ENCODE results near the gene CHRNA3.
A peak's percentile ranks its signal among the peaks of the same experiment; 100 is the strongest.
"Not testable (repeated sequence)": the region's sequence is repeated elsewhere in the genome, so short reads cannot be mapped to it uniquely, and the experiment has no call there.

CHRNA3 gene

DNA sequence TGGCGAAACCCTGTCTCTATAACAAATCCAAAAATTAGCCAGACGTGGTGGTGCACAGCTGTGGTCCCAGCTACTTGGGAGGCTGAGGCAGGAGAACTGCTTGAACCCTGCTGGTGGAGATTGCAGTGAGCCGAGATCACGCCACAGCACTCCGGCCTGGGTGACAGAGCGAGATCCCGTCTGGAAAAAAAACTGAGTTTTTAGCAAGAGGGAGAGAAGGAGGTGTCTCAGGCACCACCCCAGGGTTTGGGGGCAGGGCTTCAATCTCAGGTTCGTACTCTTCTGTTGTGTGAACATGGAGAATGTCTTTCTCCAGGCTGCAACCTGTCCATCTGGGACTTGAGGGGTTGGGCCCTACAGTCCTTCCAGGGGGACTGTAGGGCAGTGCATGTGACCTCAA, 2.7 kb downstream of the CHRNA3 start:
- FAIRE-seq, result peak; percentile 13
- no peak for DNase-seq (ENCODE audit: low spot score)

DNA sequence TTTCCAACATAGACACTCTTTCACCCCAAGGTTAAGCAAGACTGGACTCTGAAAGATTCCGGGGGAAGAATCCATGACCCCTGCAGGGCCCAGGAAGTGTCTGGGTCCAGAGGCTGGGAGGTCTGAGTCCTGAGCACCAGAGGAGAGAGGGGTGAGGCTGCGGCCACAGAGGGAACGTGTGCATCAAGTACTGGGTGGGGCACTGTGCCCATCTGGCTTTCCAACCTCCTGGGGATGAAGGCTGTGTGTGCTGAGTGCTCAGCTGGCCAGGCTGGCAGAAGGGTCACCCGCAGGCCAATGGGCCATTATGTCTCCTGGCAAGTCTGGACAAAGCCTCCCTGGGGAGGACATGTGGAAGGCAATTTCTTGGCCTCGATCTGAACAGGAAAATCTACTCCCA, 3.3 kb downstream of the CHRNA3 start:
- FAIRE-seq (no peak), DNase-seq (ENCODE audit: low spot score) (no peak)

DNA sequence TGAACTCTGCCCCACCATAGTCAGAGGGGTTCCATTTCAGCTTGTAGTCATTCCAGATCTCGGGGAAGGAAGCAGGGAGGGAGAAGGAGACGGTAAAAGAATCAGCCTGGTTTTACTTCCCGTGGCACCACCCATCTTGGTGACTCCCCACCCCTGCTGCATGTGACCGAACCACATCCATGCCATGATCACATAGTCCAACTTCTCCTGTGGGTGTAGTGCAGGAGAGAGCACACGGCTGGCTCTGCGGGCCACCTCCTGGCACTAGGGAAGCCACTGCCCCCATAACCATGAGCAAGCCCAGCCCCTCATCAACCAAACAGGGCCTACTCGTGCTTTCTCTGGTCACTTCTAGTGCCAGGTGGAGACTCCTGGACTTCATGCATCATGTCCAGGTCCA, 3.7 kb downstream of the CHRNA3 start:
- no peak for FAIRE-seq
- DNase-seq (ENCODE audit: low spot score), result no peak

- DNase-seq (ENCODE audit: low spot score) (no peak), FAIRE-seq (no peak)
These were observed 4.3 kb downstream of the CHRNA3 start for GRCh38 chr15:78616506-78616905.

DNA sequence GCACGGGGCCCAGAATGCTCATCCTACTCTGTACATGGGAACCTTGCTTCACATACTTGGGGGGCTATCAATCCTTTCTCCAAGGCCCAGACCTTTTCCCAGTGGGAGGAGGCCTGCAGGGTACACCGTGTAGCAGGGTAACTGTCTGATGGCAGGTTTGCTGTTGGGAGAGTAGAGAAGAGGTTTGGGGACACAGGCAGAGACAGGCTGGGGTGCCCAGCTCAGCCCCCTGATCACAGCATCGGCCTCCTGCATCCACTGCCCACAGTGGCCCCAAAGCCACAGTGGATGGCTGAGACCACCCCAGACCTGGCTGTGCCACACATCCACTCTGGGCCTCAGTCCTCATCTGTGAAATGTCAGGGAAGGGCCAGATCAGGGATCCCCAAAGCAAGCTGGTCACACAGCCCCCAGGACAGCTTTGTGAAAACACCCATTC, 5.6 kb downstream of the CHRNA3 start:
- FAIRE-seq, result no peak
- DNase-seq (ENCODE audit: low spot score), result no peak

DNA sequence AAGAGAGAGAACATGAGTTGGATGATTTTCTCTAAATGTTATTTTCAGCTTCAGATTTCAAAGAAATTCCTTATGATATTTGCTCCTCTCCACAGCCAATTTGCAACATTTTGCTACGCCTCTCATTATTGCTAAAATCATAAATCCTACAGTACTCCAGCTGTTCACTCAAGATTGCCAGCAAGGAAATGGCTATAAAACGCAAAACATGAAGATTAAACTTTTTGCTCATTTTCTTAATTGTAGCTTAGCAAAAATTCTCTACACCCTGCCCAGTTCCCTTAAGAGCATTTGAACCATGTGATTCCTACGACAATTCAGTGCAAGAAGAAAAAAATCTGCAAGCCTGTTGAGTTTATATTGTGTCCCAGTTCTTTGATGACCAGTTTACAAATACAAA, 6.8 kb downstream of the CHRNA3 start:
- no peak for FAIRE-seq
- DNase-seq (ENCODE audit: low spot score), result no peak

GRCh38 chr15:78609551-78609950, 11.2 kb downstream of the CHRNA3 start:
- FAIRE-seq; DNase-seq (ENCODE audit: low spot score): not testable (repeated sequence)

GRCh38 chr15:78605680-78606079, 15.1 kb downstream of the CHRNA3 start:
- no peak for FAIRE-seq

DNA sequence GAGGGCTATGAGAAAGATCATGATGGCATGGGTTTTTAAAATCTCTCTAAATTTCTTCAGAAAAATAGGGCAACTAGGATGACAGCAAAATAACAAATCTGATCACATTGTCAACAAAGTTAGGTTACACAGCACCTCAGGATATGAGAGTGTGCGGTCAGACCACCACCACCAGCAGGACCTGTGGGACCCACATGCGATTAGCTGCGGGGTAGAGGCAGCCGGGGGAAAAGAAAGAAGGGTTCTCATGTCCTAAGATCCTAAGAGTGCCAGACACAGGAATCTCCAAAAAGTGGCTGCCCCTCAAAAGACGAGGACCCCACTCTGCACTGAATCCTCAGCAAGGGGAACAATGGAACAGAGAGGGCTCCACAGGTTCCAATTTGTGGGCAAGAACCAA, 15.6 kb downstream of the CHRNA3 start:
- FAIRE-seq (no peak), DNase-seq (ENCODE audit: low spot score) (no peak)

More at GRCh38 chr15:78605680-78606079, 15.1 kb downstream of the CHRNA3 start:
- DNase-seq (ENCODE audit: low spot score), result no peak

DNA sequence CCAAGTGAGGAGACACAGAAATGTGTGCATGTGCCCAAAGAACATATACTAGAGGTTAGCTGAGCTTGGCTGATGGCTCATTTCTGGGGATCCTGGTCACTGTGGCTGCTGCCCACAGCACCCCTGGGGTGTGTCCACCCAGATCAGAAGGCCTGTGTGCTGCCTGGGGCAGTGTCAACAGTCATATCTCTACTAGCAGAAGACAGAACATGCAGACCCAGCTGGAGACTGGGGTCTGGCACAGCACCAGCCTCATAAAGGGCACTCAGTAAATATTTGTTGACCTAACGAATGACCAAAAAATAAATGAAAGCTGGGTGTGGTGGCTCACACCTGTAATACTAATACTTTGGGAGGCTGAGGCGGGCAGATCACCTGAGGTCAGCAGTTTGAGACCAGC, 16.4 kb downstream of the CHRNA3 start:
- DNase-seq (ENCODE audit: low spot score), result no peak
- FAIRE-seq, result no peak

DNA sequence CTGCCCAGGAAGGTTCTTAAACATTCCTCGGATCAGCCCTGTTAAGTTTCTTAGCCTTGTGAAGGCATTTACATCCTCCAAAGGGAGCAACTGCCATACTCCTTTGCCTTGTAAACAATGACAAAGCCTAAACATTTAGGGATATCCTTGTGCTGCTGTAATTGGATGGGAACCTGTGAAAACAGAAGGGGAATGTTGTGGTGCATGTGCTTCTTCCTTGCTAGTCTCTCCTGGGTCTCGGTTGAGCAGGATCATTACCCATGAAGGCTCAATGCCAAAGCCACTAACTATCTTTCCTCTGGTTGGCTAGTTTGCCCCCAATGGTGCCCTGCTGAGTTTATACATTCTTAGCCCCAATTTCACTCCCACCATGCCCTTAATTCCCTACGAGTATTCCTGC, 17.3 kb downstream of the CHRNA3 start:
- FAIRE-seq, result no peak

GRCh38 chr15:78599189-78599588, 21.6 kb downstream of the CHRNA3 start:
- no peak for DNase-seq (ENCODE audit: low spot score)
- no peak for FAIRE-seq

More for the DNA sequence above, 17.3 kb downstream of the CHRNA3 start:
- DNase-seq (ENCODE audit: low spot score), result no peak

- FAIRE-seq, result no peak
- no peak for DNase-seq (ENCODE audit: low spot score)
These were observed 22.4 kb downstream of the CHRNA3 start for GRCh38 chr15:78598348-78598747.

DNA sequence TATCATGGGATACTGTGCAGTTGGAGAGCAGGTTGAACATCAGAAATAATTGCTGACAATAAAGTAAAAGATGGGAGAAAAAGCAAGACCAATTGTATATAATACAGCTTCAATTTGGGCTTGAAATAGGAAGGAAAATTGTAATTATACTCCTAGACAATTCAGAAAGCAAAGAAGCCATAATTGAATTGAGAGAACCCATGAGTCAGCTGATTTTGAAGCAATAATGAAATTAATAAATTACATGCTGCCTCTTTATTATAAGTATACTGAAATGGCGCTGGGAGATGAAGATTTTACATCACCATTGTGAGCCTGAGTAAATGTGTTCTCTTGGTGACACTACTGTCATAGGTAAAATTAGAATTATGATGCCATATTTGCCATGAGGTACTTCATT, 23.2 kb downstream of the CHRNA3 start:
- DNase-seq (ENCODE audit: low spot score) (no peak), FAIRE-seq (no peak)

DNA sequence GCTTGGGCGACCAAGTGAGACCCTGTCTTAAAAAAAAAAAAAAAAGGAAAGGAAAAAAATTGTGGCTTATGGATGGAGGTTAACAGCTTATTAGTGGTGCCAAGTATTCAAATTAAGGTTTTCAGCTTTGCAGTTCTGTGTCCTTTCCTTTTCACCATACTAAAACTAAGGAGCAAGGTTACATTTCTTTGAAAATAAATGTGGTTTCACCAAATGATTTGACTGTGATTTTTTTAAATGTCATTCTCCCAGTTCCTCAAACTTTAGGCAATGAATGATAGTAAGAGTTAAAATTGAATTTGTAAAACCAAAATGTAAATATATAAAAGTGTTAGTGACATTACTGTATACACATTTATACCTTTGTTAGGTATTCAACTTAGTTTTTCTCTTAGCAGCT, 45.9 kb downstream of the CHRNA3 start:
- DNase-seq (ENCODE audit: low spot score), result no peak
- FAIRE-seq, result no peak

DNA sequence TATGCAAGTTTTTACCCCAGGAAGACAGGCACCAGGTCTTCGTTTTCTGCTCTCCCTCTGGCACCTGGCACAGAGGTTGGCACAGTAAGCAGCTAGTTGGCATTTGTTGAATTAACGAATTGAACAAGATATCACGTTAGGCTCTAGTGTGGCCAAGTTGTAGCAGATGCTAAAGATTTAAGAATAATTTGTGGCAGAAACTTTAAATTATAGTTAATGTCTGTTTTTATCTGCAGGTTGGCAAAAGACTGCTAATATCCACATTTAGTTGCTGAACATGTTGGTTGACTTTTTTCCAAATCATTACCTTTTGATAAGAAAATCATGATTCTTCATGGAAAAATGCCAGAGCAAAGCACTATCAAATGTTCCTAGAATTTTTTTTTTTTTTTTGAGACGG, 47.4 kb downstream of the CHRNA3 start:
- FAIRE-seq, result no peak
- DNase-seq (ENCODE audit: low spot score), result no peak

DNA sequence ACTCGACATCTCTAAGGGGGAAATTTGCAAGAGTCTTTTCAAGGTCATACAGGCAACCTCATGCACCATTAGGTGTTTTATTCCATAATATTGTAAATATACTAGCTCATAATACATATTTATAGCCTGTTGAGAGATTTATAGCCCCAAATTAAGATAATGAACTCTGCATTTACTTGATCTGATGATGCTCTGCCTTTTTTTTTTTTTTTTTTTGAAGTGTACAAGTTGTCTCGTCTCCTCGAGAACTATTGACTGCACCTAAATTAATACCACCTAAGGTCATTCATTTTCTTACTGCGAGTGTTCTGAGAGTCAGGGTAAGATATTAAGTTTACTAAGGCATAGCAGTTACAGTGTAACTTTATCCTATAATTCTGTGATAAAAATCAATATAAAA, 49.4 kb downstream of the CHRNA3 start:
- no peak for DNase-seq (ENCODE audit: low spot score)
- FAIRE-seq, result no peak

- no peak for FAIRE-seq
- DNase-seq (ENCODE audit: low spot score), result no peak
These were observed 50.1 kb downstream of the CHRNA3 start for GRCh38 chr15:78570710-78571109.

DNA sequence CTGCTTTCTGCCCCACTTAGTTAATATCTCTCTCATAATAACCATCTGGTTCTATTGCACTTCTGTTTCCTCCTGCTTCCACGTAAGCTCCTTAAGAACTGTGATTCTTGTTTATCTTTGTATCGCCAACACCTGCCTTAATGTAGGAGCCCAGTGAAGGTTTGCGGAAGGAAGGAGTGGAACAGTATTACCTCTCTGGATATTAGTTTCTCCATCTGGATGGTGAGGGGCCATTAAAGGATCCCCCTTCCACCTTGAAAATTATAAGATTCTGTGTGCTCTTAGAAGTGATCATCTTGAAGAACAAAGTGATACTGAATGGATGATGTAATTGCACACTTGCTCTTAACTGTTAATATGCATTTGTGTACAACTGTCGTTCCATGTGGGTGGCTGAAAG, 53.3 kb downstream of the CHRNA3 start:
- DNase-seq (ENCODE audit: low spot score) (no peak), FAIRE-seq (no peak)

DNA sequence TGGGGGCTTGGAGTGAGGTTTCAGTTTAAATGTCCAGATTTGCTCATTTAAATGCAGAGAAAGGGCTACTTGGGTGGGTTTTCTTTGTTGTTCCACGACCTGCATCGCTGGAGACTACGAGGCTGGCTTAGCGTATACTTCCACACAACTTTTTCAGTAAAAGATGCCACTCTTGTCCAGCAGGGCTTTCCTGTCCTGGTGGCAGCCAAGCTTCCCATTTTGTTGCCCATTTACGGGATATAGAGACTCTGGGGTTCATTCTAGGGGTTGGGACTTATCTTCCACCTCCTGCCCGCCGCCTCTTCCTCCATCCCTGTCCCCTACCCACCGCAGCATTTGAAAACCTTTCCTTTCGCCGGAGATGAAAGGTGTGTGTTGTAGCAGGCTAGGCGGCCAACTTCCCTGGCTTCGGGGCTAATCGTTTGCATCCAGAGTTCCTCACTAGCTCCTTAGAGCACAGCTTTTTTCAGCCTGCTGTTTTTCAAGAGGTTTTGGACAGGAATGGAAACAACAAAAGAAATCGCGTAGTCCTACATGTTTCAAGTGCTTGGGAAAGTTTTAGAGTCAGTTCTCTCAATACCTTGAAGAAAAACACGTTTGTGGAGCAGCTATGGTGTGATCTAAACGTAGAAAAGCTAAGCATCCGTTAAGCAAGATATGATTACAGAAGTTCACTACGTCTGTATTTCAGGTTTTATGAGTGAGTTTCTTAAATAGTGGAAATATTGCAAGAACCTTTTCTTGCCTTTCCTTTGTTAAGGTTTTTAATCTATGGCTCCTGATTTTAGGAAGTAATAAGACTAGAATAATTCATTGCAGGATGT, 54.6 kb downstream of the CHRNA3 start:
- DNase-seq (ENCODE audit: low spot score) (peak; percentile 57), FAIRE-seq (peak; percentile 20)

DNA sequence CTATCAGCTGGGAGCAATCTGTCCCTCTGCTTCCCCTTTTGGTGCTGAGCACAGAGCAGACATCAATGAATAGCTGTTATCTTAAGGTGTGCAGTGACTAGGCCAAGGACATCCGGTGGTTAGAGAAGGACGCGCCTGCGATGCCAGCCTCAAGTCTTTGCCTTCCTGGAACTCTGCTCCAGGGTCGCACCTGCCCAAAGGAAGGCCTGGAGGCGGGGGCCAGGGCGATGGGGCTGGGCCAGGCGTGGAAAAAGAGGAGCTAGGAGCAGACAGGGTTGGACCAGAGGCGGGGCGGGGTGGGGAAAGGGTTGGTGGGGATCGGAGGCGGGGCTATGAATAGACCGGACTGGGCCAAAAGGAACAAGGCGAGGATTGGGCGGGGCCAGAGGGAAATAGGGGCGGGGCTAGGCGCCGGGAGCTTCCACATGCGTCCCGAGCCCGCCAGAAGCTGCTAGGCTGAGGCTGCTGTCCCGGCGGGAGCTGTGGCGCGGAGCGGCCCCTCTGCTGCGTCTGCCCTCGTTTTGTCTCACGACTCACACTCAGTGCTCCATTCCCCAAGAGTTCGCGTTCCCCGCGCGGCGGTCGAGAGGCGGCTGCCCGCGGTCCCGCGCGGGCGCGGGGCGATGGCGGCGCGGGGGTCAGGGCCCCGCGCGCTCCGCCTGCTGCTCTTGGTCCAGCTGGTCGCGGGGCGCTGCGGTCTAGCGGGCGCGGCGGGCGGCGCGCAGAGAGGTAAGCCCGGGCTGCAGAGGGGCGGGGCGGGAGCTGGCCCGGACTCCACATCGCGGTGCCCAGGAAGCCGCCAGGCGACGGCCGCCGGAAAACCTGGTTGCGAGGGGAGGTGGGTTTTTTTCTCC, 55.5 kb downstream of the CHRNA3 start, which contains the start of gene CHRNA5:
Gene CHRNA5, plus strand, starts transcription at position 424 of the 854 bp plus-strand sequence. Its CDS starts 200 bp downstream, at position 624.
- peak; percentile 37 for FAIRE-seq

DNA sequence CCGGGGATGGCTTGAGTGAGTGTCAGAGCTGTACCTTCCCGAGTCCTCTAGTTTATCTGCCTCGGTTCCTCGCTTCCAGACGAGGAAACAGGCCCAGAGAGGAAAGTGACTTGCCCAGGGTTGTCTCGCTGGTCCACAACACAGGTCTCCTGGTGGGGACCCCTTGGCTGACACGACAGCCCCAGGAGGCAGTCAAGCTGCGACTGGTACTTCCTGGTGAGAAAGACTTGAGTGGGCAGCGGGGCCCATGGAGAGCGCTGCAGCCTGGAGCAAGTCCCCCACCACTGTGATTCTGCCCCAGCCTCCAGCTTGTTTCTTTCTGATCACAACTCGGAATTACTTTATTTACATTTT, 56.1 kb downstream of the CHRNA3 start:
- DNase-seq (ENCODE audit: low spot score), result no peak
- no peak for FAIRE-seq

More for the DNA sequence above, 55.5 kb downstream of the CHRNA3 start, which contains the start of gene CHRNA5:
- DNase-seq (ENCODE audit: low spot score), result peak; percentile 90

Data from urothelium cell line (cell line).